GM23338 (cell line): Measurements from ENCODE around the gene THSD4. TPM values are rescaled to one million over a fixed set of nuclear protein-coding genes. Genes with fewer than 3 reads are reported as not detected.

Experiments used
- ATAC-seq: fragments of 200-7000 bp; cut with Tn5 transposase; 3 replicates; pipeline ENCODE4 v1.9.1; 2020
- DNase-seq: peaks from one replicate; pipeline ENCODE4 v3.0.0-alpha.2; 2015; ENCODE audit warnings: low spot score
- H2AFZ ChIP-seq: fragments of 200-600 bp; sonication (generic); 2 replicates; pipeline ENCODE4 v1.8.0; 2016; ENCODE audit warnings: antibody characterized with exemption, mild to moderate bottlenecking, moderate library complexity
- H3F3A ChIP-seq: fragments of 200-600 bp; sonication (generic); replicated peaks from 2 replicates; pipeline ENCODE4 v1.8.0; 2017; ENCODE audit warnings: antibody characterized with exemption, mixed run types, low read depth
- H3K27ac ChIP-seq: fragments of 200-600 bp; sonication (generic); 2 replicates; pipeline ENCODE4 v1.6.1; 2016; ENCODE audit warnings: low read depth
- H3K27me3 ChIP-seq: fragments of 200-600 bp; sonication (generic); 2 replicates; pipeline ENCODE4 v1.8.0; 2016; ENCODE audit warnings: mild to moderate bottlenecking, mixed run types, moderate library complexity; ENCODE audit not compliant: insufficient read depth
- H3K36me3 ChIP-seq: fragments of 200-600 bp; sonication (generic); 2 replicates; pipeline ENCODE4 v1.8.0; 2016; ENCODE audit warnings: mild to moderate bottlenecking; ENCODE audit not compliant: insufficient read depth
- H3K4me1 ChIP-seq: fragments of 200-600 bp; sonication (generic); 2 replicates; pipeline ENCODE4 v1.8.0; 2016; ENCODE audit warnings: mild to moderate bottlenecking, moderate library complexity; ENCODE audit not compliant: insufficient read depth
- H3K4me2 ChIP-seq: fragments of 200-600 bp; sonication (generic); 2 replicates; pipeline ENCODE4 v1.7.1; 2017; ENCODE audit warnings: mixed run types
- H3K4me3 ChIP-seq: fragments of 200-600 bp; sonication (generic); 2 replicates; pipeline ENCODE4 v1.6.1; 2016; ENCODE audit warnings: mixed run types
- H3K79me2 ChIP-seq: fragments of 200-600 bp; sonication (generic); replicated peaks from 2 replicates; pipeline ENCODE4 v1.8.0; 2017; ENCODE audit warnings: mild to moderate bottlenecking; ENCODE audit not compliant: insufficient read depth
- H3K9me2 ChIP-seq: fragments of 200-600 bp; sonication (generic); 2 replicates; pipeline ENCODE4 v1.8.0; 2017; ENCODE audit not compliant: insufficient read depth
- H4K20me1 ChIP-seq: fragments of 200-600 bp; sonication (generic); replicated peaks from 2 replicates; pipeline ENCODE4 v1.8.0; 2017; ENCODE audit warnings: mild to moderate bottlenecking; ENCODE audit not compliant: insufficient read depth
- H3K27ac Mint-ChIP-seq: 2 replicates; pipeline ENCODE4 v1.8.0; 2020; ENCODE audit warnings: inconsistent platforms, mild to moderate bottlenecking, moderate library complexity, mixed read lengths
- H3K27me3 Mint-ChIP-seq: 3 replicates; pipeline ENCODE4 v1.8.0; 2022; ENCODE audit warnings: low read depth, mild to moderate bottlenecking, moderate library complexity, mixed read lengths, inconsistent platforms; ENCODE audit not compliant: insufficient read depth, poor library complexity
- H3K36me3 Mint-ChIP-seq: 3 replicates; pipeline ENCODE4 v1.8.0; 2021; ENCODE audit warnings: low read depth, mild to moderate bottlenecking, inconsistent platforms, moderate library complexity, mixed read lengths
- H3K4me1 Mint-ChIP-seq: 3 replicates; pipeline ENCODE4 v1.8.0; 2020; ENCODE audit warnings: mild to moderate bottlenecking, inconsistent platforms, mixed read lengths
- H3K4me3 Mint-ChIP-seq: 3 replicates; pipeline ENCODE4 v1.8.0; 2021; ENCODE audit warnings: moderate library complexity, mild to moderate bottlenecking, inconsistent platforms, mixed read lengths
- H3K9me3 Mint-ChIP-seq: 3 replicates; pipeline ENCODE4 v1.8.0; 2020; ENCODE audit warnings: moderate library complexity, mild to moderate bottlenecking, inconsistent platforms, mixed read lengths
- CREB1 ChIP-seq: fragments of 250-450 bp; sonication (Bioruptor Pico); IDR thresholded peaks from 2 replicates; pipeline ENCODE4 v1.5.0; 2020; ENCODE audit warnings: low read depth, mild to moderate bottlenecking, moderate library complexity
- ETS1 ChIP-seq: IDR thresholded peaks from 2 replicates; pipeline ENCODE4 v1.6.1; 2016; ENCODE audit warnings: antibody characterized with exemption
- EZH2 ChIP-seq: fragments of 200-600 bp; sonication (generic); IDR thresholded peaks from one replicate; pipeline ENCODE4 v1.8.0; 2017; ENCODE audit warnings: antibody characterized with exemption, mild to moderate bottlenecking, low read depth; ENCODE audit not compliant: unreplicated experiment
- EZH2phosphoT487 ChIP-seq: fragments of 200-600 bp; sonication (generic); IDR thresholded peaks from one replicate; pipeline ENCODE4 v1.8.1; 2018; ENCODE audit warnings: antibody characterized with exemption; ENCODE audit not compliant: unreplicated experiment
- JUNB ChIP-seq: IDR thresholded peaks from one replicate; pipeline ENCODE4 v1.6.1; 2016; ENCODE audit warnings: antibody characterized with exemption; ENCODE audit not compliant: unreplicated experiment
- NANOG ChIP-seq: IDR thresholded peaks from 2 replicates; pipeline ENCODE4 v1.6.1; 2016; ENCODE audit warnings: antibody characterized with exemption, borderline replicate concordance
- POLR2AphosphoS5 ChIP-seq: IDR thresholded peaks from 2 replicates; pipeline ENCODE4 v1.6.1; 2016; ENCODE audit warnings: antibody characterized with exemption, low read depth
- STAT1 ChIP-seq: IDR thresholded peaks from one replicate; pipeline ENCODE4 v1.6.1; 2016; ENCODE audit warnings: antibody characterized with exemption; ENCODE audit not compliant: unreplicated experiment
- ZNF114 ChIP-seq: fragments of 250-450 bp; sonication (Bioruptor Pico); IDR thresholded peaks from 2 replicates; pipeline ENCODE4 v1.5.0; 2020; ENCODE audit warnings: mild to moderate bottlenecking, moderate library complexity
- ZNF331 ChIP-seq: fragments of 250-450 bp; sonication (Bioruptor Pico); IDR thresholded peaks from 2 replicates; pipeline ENCODE4 v1.5.0; 2020; ENCODE audit warnings: low read depth, mild to moderate bottlenecking, moderate library complexity
- ZNF462 ChIP-seq: fragments of 250-450 bp; sonication (Bioruptor Pico); IDR thresholded peaks from 2 replicates; pipeline ENCODE4 v1.5.0; 2020; ENCODE audit warnings: mild to moderate bottlenecking, moderate library complexity
- polyA plus RNA-seq: library from polyadenylated mRNA; unstranded; fragments of >200 nt; fragmentation: Nextera tagmentation; extraction: Ambion mirVana; gene quantifications from 2 replicates; pipeline ENCODE4 v1.2.1, GENCODE V29; 2016
- total RNA-seq: library from RNA; depleted of rRNA; stranded (reverse); fragments of >200 nt; shearing (Covaris generic); gene quantifications from 2 replicates; pipeline ENCODE4 v1.2.3, GENCODE V29; 2014
- TF ChIP-seq, protein P1 (sequence below), 2 experiments: fragments of 200-600 bp in 1 of 2; sonication (generic) in 1 of 2; conservative IDR thresholded peaks; 2 replicates each; pipeline versions ENCODE4 v1.5.1 to v1.6.1; 2016 to 2017; ENCODE audit warnings: antibody characterized with exemption in 2 of 2, low read depth in 2 of 2, mild to moderate bottlenecking in 2 of 2, moderate library complexity in 1 of 2
- TF ChIP-seq, protein P2 (sequence below): IDR thresholded peaks from one replicate; pipeline ENCODE4 v1.6.1; 2018; ENCODE audit warnings: antibody characterized with exemption; ENCODE audit not compliant: unreplicated experiment

THSD4 gene
- total and polyA plus RNA-seq, 2 experiments from 2014 or later, result 2.0 to 7.4 TPM

- no peaks in the 10 kb centered on the region for H4K20me1 ChIP-seq
Observed at GRCh38 chr15:71456811-71457210, 341.5 kb downstream of the THSD4 start.

More at GRCh38 chr15:71456811-71457210, 341.5 kb downstream of the THSD4 start:
- Mint-ChIP-seq H3K27ac (no peak overlapping the region), H3K4me1 (peaks cover 13% of the 10 kb centered on the region; the same call in 2 of the 3 replicates), H3K36me3 (no peaks in the 10 kb centered on the region), H3K27me3 (no peaks in the 10 kb centered on the region), H3K4me3 (no peak overlapping the region), H3K9me3 (no peaks in the 10 kb centered on the region)
- Histone ChIP-seq H3K4me3 (no peak overlapping the region), H3K27me3 (no peaks in the 10 kb centered on the region), H3F3A (no peaks in the 10 kb centered on the region), H3K36me3 (no peaks in the 10 kb centered on the region), H3K9me2 (no peaks in the 10 kb centered on the region; the same call in 1 of the 2 replicates), H2AFZ (no peak overlapping the region), H3K4me1 (no peaks in the 10 kb centered on the region), H3K27ac (no peak overlapping the region), H3K79me2 (no peaks in the 10 kb centered on the region), H3K4me2 (no peak overlapping the region)
- ATAC-seq (no peak), DNase-seq (no peak)
- TF ChIP-seq, protein P1, sequence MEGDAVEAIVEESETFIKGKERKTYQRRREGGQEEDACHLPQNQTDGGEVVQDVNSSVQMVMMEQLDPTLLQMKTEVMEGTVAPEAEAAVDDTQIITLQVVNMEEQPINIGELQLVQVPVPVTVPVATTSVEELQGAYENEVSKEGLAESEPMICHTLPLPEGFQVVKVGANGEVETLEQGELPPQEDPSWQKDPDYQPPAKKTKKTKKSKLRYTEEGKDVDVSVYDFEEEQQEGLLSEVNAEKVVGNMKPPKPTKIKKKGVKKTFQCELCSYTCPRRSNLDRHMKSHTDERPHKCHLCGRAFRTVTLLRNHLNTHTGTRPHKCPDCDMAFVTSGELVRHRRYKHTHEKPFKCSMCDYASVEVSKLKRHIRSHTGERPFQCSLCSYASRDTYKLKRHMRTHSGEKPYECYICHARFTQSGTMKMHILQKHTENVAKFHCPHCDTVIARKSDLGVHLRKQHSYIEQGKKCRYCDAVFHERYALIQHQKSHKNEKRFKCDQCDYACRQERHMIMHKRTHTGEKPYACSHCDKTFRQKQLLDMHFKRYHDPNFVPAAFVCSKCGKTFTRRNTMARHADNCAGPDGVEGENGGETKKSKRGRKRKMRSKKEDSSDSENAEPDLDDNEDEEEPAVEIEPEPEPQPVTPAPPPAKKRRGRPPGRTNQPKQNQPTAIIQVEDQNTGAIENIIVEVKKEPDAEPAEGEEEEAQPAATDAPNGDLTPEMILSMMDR (conservative IDR thresholded peaks at IDR 0.05; ENCODE audit: low read depth in 2 of 2), result no peak
- TF ChIP-seq STAT1 (no peak), NANOG (no peak), ZNF331 (no peak), ZNF462 (CRISPR knock-in tag) (no peak), EZH2phosphoT487 (no peak), POLR2AphosphoS5 (no peak), JUNB (no peak), CREB1 (no peak), ZNF114 (CRISPR knock-in tag) (no peak), ETS1 (no peak), EZH2 (no peak)
- TF ChIP-seq, protein P2, sequence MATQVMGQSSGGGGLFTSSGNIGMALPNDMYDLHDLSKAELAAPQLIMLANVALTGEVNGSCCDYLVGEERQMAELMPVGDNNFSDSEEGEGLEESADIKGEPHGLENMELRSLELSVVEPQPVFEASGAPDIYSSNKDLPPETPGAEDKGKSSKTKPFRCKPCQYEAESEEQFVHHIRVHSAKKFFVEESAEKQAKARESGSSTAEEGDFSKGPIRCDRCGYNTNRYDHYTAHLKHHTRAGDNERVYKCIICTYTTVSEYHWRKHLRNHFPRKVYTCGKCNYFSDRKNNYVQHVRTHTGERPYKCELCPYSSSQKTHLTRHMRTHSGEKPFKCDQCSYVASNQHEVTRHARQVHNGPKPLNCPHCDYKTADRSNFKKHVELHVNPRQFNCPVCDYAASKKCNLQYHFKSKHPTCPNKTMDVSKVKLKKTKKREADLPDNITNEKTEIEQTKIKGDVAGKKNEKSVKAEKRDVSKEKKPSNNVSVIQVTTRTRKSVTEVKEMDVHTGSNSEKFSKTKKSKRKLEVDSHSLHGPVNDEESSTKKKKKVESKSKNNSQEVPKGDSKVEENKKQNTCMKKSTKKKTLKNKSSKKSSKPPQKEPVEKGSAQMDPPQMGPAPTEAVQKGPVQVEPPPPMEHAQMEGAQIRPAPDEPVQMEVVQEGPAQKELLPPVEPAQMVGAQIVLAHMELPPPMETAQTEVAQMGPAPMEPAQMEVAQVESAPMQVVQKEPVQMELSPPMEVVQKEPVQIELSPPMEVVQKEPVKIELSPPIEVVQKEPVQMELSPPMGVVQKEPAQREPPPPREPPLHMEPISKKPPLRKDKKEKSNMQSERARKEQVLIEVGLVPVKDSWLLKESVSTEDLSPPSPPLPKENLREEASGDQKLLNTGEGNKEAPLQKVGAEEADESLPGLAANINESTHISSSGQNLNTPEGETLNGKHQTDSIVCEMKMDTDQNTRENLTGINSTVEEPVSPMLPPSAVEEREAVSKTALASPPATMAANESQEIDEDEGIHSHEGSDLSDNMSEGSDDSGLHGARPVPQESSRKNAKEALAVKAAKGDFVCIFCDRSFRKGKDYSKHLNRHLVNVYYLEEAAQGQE, result no peak
